ENCODE measurements around the gene SIL1. TPM values are rescaled to one million over a fixed set of nuclear protein-coding genes. Genes with fewer than 3 reads are reported as not detected.
"Not testable (repeated sequence)": the region's sequence is repeated elsewhere in the genome, so short reads cannot be mapped to it uniquely, and the experiment has no call there.

SIL1 gene
- polyA plus RNA-seq, 1 experiment, result 90.5 TPM

DNA sequence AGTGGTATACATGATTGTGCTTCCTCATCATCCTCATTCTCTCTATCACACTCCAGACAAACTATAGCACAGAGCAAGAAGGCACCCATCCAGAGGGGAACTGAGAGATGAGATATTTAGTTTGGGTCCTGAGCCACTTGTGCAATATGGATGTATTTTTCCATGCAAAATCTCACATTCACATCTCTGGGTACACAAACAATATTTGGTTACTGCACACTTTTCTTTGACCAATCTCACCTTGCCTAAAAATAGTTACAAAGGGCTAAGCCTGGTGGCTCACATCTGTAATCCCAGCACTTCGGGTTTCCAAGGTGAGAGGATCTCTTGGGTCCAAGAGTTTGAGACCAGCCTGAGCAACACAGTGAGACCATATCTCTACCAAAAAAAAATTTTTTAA, 120.3 kb downstream of the SIL1 start:
- ChIA-PET POLR2A (no interaction called here), CTCF (no interaction called here)
- Histone ChIP-seq H3K36me3 (ENCODE audit: control insufficient read depth, insufficient read depth, low read length) (no peaks in the 10 kb centered on the region), H3K27me3 (ENCODE audit: control insufficient read depth, insufficient read depth, low read length) (no peaks in the 10 kb centered on the region), H3K4me3 (ENCODE audit: low read depth, low read length) (no peak overlapping the region)
- no peak for DNase-seq (ENCODE audit: low read depth)
- TF ChIP-seq, protein P1, sequence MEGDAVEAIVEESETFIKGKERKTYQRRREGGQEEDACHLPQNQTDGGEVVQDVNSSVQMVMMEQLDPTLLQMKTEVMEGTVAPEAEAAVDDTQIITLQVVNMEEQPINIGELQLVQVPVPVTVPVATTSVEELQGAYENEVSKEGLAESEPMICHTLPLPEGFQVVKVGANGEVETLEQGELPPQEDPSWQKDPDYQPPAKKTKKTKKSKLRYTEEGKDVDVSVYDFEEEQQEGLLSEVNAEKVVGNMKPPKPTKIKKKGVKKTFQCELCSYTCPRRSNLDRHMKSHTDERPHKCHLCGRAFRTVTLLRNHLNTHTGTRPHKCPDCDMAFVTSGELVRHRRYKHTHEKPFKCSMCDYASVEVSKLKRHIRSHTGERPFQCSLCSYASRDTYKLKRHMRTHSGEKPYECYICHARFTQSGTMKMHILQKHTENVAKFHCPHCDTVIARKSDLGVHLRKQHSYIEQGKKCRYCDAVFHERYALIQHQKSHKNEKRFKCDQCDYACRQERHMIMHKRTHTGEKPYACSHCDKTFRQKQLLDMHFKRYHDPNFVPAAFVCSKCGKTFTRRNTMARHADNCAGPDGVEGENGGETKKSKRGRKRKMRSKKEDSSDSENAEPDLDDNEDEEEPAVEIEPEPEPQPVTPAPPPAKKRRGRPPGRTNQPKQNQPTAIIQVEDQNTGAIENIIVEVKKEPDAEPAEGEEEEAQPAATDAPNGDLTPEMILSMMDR (IDR thresholded peaks at IDR 0.05; ENCODE audit: insufficient read depth, low read depth, low read length), result no peak

DNA sequence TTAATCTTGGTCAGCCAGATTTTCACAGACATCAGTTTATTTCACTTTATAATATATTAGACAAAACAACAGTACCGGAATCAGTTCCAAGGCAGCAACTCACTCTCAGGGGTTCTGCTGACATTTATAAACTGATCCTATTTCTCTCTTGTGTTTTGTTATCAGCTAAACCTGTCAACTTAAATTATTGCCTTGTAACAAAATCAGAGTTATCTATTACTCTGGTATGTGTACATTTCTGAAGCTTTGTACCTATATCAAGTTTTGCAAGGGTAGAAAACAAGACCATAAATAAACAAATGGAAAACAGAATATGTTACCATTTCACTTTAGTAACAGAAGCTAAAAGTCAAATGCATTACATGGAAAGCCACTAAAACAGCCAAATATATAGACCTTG, 122.1 kb downstream of the SIL1 start:
- Histone ChIP-seq H3K36me3 (ENCODE audit: control insufficient read depth, insufficient read depth, low read length) (no peaks in the 10 kb centered on the region), H3K4me3 (ENCODE audit: low read depth, low read length) (no peak overlapping the region), H3K27me3 (ENCODE audit: control insufficient read depth, insufficient read depth, low read length) (no peaks in the 10 kb centered on the region)
- TF ChIP-seq, protein P1 (IDR thresholded peaks at IDR 0.05; ENCODE audit: insufficient read depth, low read depth, low read length), result no peak
- ChIA-PET CTCF (no interaction called here), POLR2A (interaction anchor here (0.7 kb wide), 1 partner anchor 12 kb away, joined by 4 read pairs; no protein-coding TSS in a partner anchor)
- DNase-seq (ENCODE audit: low read depth), result no peak

DNA sequence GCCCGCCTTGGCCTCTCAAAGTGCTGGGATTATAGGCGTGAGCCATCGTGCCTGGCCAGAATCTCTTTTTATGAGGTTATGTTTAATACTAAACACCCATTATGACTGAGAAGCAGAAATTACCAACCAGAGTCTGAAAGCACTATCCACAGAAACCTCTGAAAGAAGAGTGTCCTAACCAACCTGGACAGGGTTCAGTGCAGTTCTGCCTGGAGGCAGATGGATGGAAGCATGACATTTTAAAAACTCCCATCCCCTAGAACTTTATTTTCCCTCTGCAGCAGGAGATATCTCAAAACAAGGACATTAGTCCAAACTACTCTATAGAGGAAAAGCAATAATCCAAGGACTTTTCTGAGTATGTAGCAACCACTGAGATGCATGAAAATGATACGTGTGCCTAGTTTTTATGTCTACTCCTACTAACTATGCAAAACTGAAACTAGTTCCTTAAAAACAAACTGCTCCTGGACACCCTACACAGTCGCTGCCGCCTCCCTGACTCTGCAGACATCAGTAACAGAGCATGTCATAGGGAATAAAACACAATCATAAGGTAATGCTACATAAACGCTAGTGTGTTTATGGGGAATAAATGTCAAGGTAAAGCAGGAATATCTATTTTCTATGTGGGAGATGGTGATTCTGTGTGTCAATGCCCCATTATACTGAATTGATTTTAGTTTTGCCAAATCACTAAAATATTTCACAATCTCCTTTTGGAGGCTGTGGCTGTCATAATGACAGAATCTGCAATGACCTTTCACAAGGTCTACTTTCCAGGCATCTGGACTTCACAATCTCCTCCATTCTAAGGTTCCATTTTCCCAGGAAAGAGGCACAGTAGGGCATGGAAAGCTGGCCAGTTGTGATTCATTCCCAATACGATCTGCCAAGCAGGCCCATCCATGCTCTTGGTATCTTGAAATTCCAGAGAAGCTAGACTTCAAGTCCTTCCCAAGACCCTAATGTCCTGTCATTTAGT, 122.8 kb downstream of the SIL1 start:
- POLR2A ChIA-PET, result interaction anchor here (0.7 kb wide), 1 partner anchor 13 kb away, joined by 4 read pairs; no protein-coding TSS in a partner anchor

DNA sequence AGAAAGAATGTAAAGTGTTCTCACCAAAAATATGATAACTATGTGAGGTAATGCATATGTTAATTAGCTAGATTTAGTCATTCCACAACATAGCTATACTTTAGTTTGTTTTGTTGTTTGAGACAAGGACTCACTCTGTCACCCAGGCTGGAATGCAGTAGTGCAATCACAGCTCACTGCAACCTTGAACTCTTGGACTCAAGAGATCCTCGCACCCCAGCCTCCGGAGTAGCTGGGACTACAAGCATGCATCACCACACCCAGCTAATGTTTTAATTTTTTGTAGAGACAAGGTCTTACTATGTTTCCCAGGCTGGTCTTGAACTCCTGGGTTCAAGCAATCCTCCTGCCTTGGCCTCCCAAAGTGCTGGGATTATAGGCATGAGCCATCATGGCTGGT, 124.2 kb downstream of the SIL1 start:
- POLR2A ChIA-PET; H3K36me3 ChIP-seq (ENCODE audit: control insufficient read depth, insufficient read depth, low read length); DNase-seq (ENCODE audit: low read depth); H3K4me3 ChIP-seq (ENCODE audit: low read depth, low read length); CTCF ChIA-PET; H3K27me3 ChIP-seq (ENCODE audit: control insufficient read depth, insufficient read depth, low read length): not testable (repeated sequence)

More for the DNA sequence above, 122.8 kb downstream of the SIL1 start:
- Histone ChIP-seq H3K36me3 (ENCODE audit: control insufficient read depth, insufficient read depth, low read length) (no peaks in the 10 kb centered on the region), H3K27me3 (ENCODE audit: control insufficient read depth, insufficient read depth, low read length) (no peaks in the 10 kb centered on the region), H3K4me3 (ENCODE audit: low read depth, low read length) (no peak overlapping the region)
- CTCF ChIA-PET, result no interaction called here
- no peak for DNase-seq (ENCODE audit: low read depth)
- TF ChIP-seq, protein P1 (IDR thresholded peaks at IDR 0.05; ENCODE audit: insufficient read depth, low read depth, low read length), result no peak

DNA sequence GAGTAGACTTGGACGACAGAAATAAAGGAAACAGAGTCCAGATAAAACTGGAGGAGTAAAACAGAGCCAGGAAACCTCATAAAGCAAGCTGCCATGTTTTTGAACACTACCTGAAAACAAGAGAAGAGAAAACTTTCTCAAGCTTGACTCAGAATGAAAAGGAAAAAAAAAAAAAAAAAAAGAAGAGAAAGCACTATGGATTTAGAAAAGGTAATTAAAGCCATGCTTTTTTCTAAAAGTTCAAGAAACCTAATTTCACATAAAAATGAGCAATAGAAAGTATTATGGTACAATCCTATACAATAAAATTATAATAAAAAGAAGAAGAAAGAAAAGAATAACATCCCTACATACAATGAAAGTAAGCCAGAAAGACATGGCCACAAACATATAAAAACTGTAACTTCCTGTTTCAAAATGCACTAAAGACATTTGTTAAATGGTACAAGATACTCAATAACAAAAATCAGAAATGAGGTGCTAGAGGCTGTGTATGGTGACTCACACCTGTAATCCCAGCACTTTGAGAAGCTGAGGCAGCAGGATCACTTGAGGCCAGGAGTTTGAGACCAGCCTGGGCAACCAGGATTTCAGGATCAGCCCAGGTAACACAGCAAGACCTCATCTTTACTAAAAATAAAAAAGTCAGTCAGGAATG, 129.5 kb downstream of the SIL1 start:
- no peaks in the 10 kb centered on the region for H3K36me3 ChIP-seq (ENCODE audit: control insufficient read depth, insufficient read depth, low read length)
- POLR2A ChIA-PET, result no interaction called here
- H3K27me3 ChIP-seq (ENCODE audit: control insufficient read depth, insufficient read depth, low read length), result no peaks in the 10 kb centered on the region
- DNase-seq (ENCODE audit: low read depth), result no peak
- TF ChIP-seq, protein P1 (IDR thresholded peaks at IDR 0.05; ENCODE audit: insufficient read depth, low read depth, low read length), result no peak
- H3K4me3 ChIP-seq (ENCODE audit: low read depth, low read length), result no peak overlapping the region
- CTCF ChIA-PET, result no interaction called here

Data from BJ (cell line).